Measurements from ENCODE around the gene NEK4. TPM values are rescaled to one million over a fixed set of nuclear protein-coding genes. Genes with fewer than 3 reads are reported as not detected.

The NEK4 gene
- total and polyA plus RNA-seq, 10 of the 15 experiments (the other 5 are each of a cell fraction or from before 2014, with no cell fraction given) = 7.0 to 29.1 (median 16.4) TPM

DNA sequence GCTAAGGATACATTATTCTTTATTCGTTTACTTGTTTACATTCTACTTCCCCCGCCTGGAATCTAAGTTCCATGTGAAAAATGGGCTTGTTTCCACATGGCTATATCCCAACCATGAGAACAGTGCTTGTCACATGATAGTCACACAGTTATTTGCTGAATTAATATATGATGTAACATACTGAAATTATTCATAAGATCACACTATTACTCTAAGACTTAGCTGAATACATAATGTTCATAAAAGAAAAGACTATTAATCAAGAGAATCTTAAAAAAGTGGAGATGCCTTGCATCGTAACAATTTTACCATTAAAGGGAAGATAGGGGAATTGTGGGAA, 91.6 kb downstream of the NEK4 start:
- DNase-seq (ENCODE audit: low read depth, low spot score) (no peak), ATAC-seq (no peak), FAIRE-seq (no peak)
- Histone ChIP-seq H3K9me3 (replicated peaks; ENCODE audit: control insufficient read depth, insufficient read depth, low read length) (no peaks in the 10 kb centered on the region), H3K79me2 (ENCODE audit: control insufficient read depth, insufficient read depth, low read length) (peaks cover 48% of the 10 kb centered on the region), H3K36me3 (ENCODE audit: control insufficient read depth in 2 of 2, insufficient read depth in 2 of 2, low read length in 1 of 2) (peaks cover 1 to 17% of the 10 kb centered on the region in 2 experiments), H3K9ac (ENCODE audit: control insufficient read depth, insufficient read depth, low read length) (no peak overlapping the region), H2AFZ (ENCODE audit: control insufficient read depth, low read depth, low read length) (no peak overlapping the region), H3K27me3 (replicated peaks in 1 of 2; ENCODE audit: control insufficient read depth in 2 of 2, insufficient read depth in 2 of 2, low read length in 1 of 2) (no peaks in the 10 kb centered on the region), H3K4me1 (ENCODE audit: control insufficient read depth, insufficient read depth, low read length) (peaks cover 17% of the 10 kb centered on the region), H3K27ac (ENCODE audit: control insufficient read depth, insufficient read depth) (no peak overlapping the region), H3K4me2 (ENCODE audit: control insufficient read depth, insufficient read depth) (no peak overlapping the region), H4K20me1 (ENCODE audit: control insufficient read depth, insufficient read depth) (no peaks in the 10 kb centered on the region), H3K4me3 (no peak overlapping the region)
- intact Hi-C loops (cut with micrococcal nuclease; ENCODE audit: unreplicated experiment) (no loop called here), in situ Hi-C loops (cut with MboI) (no loop called here)
- ChIA-PET RAD21 (ENCODE audit: unreplicated experiment) (interaction anchor here (0.8 kb wide), 1 partner anchor 11 kb away, joined by 3 read pairs; no protein-coding TSS in a partner anchor), CTCF (interaction anchor here (1.1 kb wide), 1 partner anchor 16 kb away, joined by 3 read pairs; no protein-coding TSS in a partner anchor), POLR2A (interaction anchor here (0.6 to 0.9 kb wide), 2 partner anchors 11 to 117 kb away, joined by 3 to 4 read pairs; no protein-coding TSS in a partner anchor), SMC1A (ENCODE audit: uncharacterized antibody, unreplicated experiment) (interaction anchor here (0.9 to 1.7 kb wide), 4 partner anchors 8 to 27 kb away, joined by 3 to 4 read pairs (median 4); no protein-coding TSS in a partner anchor)
- TF ChIP-seq YBX1 (IDR thresholded peaks at IDR 0.05) (no peak), EED (IDR thresholded peaks at IDR 0.05; ENCODE audit: low read depth) (no peak), EGR1 (IDR thresholded peaks at IDR 0.05; ENCODE audit: borderline replicate concordance in 1 of 2, low read depth in 2 of 2, low read length in 2 of 2) (no peak), ZNF687 (IDR thresholded peaks at IDR 0.05) (no peak)
- TF ChIP-seq, protein P1, sequence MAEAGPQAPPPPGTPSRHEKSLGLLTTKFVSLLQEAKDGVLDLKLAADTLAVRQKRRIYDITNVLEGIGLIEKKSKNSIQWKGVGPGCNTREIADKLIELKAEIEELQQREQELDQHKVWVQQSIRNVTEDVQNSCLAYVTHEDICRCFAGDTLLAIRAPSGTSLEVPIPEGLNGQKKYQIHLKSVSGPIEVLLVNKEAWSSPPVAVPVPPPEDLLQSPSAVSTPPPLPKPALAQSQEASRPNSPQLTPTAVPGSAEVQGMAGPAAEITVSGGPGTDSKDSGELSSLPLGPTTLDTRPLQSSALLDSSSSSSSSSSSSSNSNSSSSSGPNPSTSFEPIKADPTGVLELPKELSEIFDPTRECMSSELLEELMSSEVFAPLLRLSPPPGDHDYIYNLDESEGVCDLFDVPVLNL (IDR thresholded peaks at IDR 0.05; ENCODE audit: low read depth, low read length) = no peak
- BruUV-seq (replicated peaks) = no TSS peak
- WGBS (ENCODE audit: insufficient coverage, insufficient replicate concordance, low lambda C conversion rate, missing lambda C conversion rate) = 91% methylated on average over 3 of the region's 3 CpGs

All from GM12878 (cell line).